22Rv1 (cell line): ENCODE data around the gene REST.

Experiments
- CTCF ChIP-seq: fragments of 450-650 bp; IDR thresholded peaks from 2 replicates; pipeline ENCODE4 v1.5.1; 2017; ENCODE audit warnings: mild to moderate bottlenecking
- ZFX ChIP-seq: fragments of 450-650 bp; IDR thresholded peaks from 2 replicates; pipeline ENCODE4 v1.6.1; 2017; ENCODE audit warnings: antibody characterized with exemption, borderline replicate concordance

DNA sequence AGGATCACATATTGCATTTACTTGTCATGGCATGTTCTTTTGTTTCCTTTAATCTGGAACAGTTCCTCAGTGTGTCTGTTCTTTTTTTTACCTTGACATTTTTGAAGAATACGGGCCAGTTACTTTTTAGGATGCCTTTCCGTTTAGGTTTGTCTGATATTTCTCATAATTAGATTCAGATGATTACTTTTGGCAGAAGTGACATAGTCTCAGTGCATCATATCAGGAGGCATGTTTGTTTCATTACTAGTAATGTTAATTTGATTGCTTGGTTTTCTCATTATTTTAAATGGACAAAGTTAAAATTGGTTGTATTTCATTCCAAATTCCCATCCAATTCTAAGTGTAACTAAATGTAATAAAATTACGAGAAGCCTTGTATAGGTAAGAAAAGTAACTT, 79.3 kb downstream of the REST start:
- no peak for TF ChIP-seq CTCF
- no peak for TF ChIP-seq ZFX
